Measurements from ENCODE around the gene KCNAB2. TPM values are rescaled to one million over a fixed set of nuclear protein-coding genes. Genes with fewer than 3 reads are reported as not detected.

Gene KCNAB2
- total and polyA plus RNA-seq, 2 donors (not counting 1 experiment from before 2014, with no cell fraction given): 90.7 to 143 TPM

DNA sequence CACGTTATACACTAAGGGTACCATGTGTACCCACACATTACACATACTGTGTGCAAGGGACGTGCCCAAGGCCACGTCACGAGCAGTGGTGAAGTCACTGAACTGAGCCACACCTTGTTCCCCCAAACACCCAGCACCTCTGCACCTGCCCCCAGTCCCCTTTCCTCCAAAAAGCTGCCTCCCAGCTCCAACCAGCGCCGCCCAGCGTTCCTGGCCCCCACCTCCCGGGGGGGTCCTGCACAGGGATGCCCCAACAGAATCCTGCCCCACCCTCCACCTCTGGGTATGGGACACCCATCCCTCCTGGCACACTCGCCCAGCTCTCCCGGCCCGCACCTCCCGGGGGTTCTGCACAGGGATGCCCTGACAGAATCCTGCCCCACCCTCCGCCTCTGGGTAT, 80.3 kb downstream of the KCNAB2 start:
- H3K9ac ChIP-seq (ENCODE audit: low read length): no peak overlapping the region
- Mint-ChIP-seq H3K27ac (no peak overlapping the region), H3K4me1 (peaks cover 3% of the 10 kb centered on the region), H3K4me3 (no peak overlapping the region), H3K9me3 (ENCODE audit: insufficient read depth) (no peaks in the 10 kb centered on the region), H3K27me3 (peaks cover 10% of the 10 kb centered on the region)
- CTCF ChIA-PET: no interaction called here
- no peaks in the 10 kb centered on the region for H3K36me3 ChIP-seq (replicated peaks in 1 of 2; ENCODE audit: control extremely low read depth in 1 of 2, control insufficient read depth in 1 of 2, extremely low read depth in 1 of 2, insufficient read depth in 2 of 2, low read length in 1 of 2)
- H3K4me1 ChIP-seq (ENCODE audit: control insufficient read depth in 2 of 2, insufficient read depth in 2 of 2, low read length in 2 of 2): no peaks in the 10 kb centered on the region
- no peaks in the 10 kb centered on the region for H3K79me2 ChIP-seq (ENCODE audit: control insufficient read depth, insufficient read depth, low read length)
- no peak overlapping the region for H2AFZ ChIP-seq (ENCODE audit: insufficient read depth, low read depth, low read length, poor library complexity, severe bottlenecking)
- TF ChIP-seq EZH2 (IDR thresholded peaks at IDR 0.05; ENCODE audit: borderline replicate concordance, insufficient read depth, low read depth, low read length, poor library complexity, severe bottlenecking) (no peak), CTCF (IDR thresholded peaks at IDR 0.05) (no peak)
- DNase-seq (no peak), ATAC-seq (ENCODE audit: low read depth) (no peak)
- 83% methylated on average over 10 of the region's 13 CpGs for WGBS (ENCODE audit: insufficient coverage)
- H4K20me1 ChIP-seq (ENCODE audit: control insufficient read depth, insufficient read depth, low read length, poor library complexity, severe bottlenecking): no peaks in the 10 kb centered on the region
- H3K4me3 ChIP-seq (ENCODE audit: control extremely low read depth in 1 of 5, extremely low read depth in 1 of 5, insufficient read depth in 1 of 5, low read depth in 2 of 5, low read length in 4 of 5): no peak overlapping the region
- intact Hi-C loops (cut with micrococcal nuclease): no loop called here
- no peak overlapping the region for H3K27ac ChIP-seq (ENCODE audit: low read length in 2 of 2)
- peaks cover 0 to 11% (median 0%) of the 10 kb centered on the region in 3 donors for H3K9me3 ChIP-seq (ENCODE audit: control extremely low read depth in 1 of 3, control insufficient read depth in 2 of 3, insufficient read depth in 1 of 3, low read length in 2 of 3)
- H3K4me2 ChIP-seq (replicated peaks; ENCODE audit: low read depth, low read length, poor library complexity, severe bottlenecking): no peak overlapping the region
- peaks cover 0 to 8% (median 0%) of the 10 kb centered on the region in 4 experiments for H3K27me3 ChIP-seq (replicated peaks in 1 of 4; ENCODE audit: control extremely low read depth in 1 of 4, control insufficient read depth in 3 of 4, insufficient read depth in 4 of 4, low read length in 3 of 4)
- POLR2A ChIA-PET: no interaction called here

DNA sequence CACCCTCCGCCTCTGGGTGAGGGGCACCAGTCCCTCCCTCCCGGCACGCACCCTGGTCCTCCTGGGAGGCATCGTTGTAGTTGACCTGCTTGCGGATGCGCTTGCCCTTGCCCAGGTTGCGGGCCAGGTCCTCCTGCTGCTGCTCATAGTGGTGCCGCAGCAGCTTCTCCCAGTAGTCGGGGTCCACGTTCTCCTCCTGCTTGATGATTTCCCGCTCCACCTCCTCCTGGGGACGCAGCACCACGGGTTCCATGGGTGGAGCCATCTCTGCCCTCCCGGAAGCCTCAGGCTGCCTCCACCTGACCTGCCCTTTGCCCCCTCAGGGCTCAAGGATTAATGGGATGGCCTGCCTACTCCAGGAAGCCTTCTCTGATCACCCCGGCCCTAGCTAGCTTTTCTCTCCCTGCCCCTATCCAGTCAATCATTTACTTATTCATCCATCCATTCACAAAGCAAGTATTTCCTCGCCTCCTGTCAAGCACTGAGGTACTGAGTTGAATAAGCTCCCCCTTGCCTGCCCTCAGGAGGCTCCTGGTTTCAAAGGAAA, 80.9 kb downstream of the KCNAB2 start:
- intact Hi-C loops (cut with micrococcal nuclease): no loop called here
- H3K4me3 ChIP-seq (ENCODE audit: control extremely low read depth in 1 of 5, extremely low read depth in 1 of 5, insufficient read depth in 1 of 5, low read depth in 2 of 5, low read length in 4 of 5): no peak overlapping the region
- H3K9me3 Mint-ChIP-seq (ENCODE audit: insufficient read depth): no peaks in the 10 kb centered on the region
- H3K4me1 ChIP-seq (ENCODE audit: control insufficient read depth in 2 of 2, insufficient read depth in 2 of 2, low read length in 2 of 2): no peaks in the 10 kb centered on the region
- peaks cover 10% of the 10 kb centered on the region for H3K27me3 Mint-ChIP-seq
- 92% methylated on average over 16 of the region's 16 CpGs for WGBS (ENCODE audit: insufficient coverage)
- peaks cover 3% of the 10 kb centered on the region for H3K4me1 Mint-ChIP-seq
- H3K27ac ChIP-seq (ENCODE audit: low read length in 2 of 2): no peak overlapping the region
- H4K20me1 ChIP-seq (ENCODE audit: control insufficient read depth, insufficient read depth, low read length, poor library complexity, severe bottlenecking): no peaks in the 10 kb centered on the region
- DNase-seq (no peak), ATAC-seq (ENCODE audit: low read depth) (no peak)
- ChIA-PET POLR2A (no interaction called here), CTCF (no interaction called here)
- peaks cover 0 to 14% (median 0%) of the 10 kb centered on the region in 3 donors for H3K9me3 ChIP-seq (ENCODE audit: control extremely low read depth in 1 of 3, control insufficient read depth in 2 of 3, insufficient read depth in 1 of 3, low read length in 2 of 3)
- TF ChIP-seq EZH2 (IDR thresholded peaks at IDR 0.05; ENCODE audit: borderline replicate concordance, insufficient read depth, low read depth, low read length, poor library complexity, severe bottlenecking) (no peak), CTCF (IDR thresholded peaks at IDR 0.05) (no peak)
- H3K27ac Mint-ChIP-seq: no peak overlapping the region
- H2AFZ ChIP-seq (ENCODE audit: insufficient read depth, low read depth, low read length, poor library complexity, severe bottlenecking): no peak overlapping the region
- peaks cover 0 to 8% (median 0%) of the 10 kb centered on the region in 4 experiments for H3K27me3 ChIP-seq (replicated peaks in 1 of 4; ENCODE audit: control extremely low read depth in 1 of 4, control insufficient read depth in 3 of 4, insufficient read depth in 4 of 4, low read length in 3 of 4)
- H3K4me2 ChIP-seq (replicated peaks; ENCODE audit: low read depth, low read length, poor library complexity, severe bottlenecking): no peak overlapping the region
- no peak overlapping the region for H3K4me3 Mint-ChIP-seq
- no peaks in the 10 kb centered on the region for H3K79me2 ChIP-seq (ENCODE audit: control insufficient read depth, insufficient read depth, low read length)
- no peak overlapping the region for H3K9ac ChIP-seq (ENCODE audit: low read length)
- no peaks in the 10 kb centered on the region for H3K36me3 ChIP-seq (replicated peaks in 1 of 2; ENCODE audit: control extremely low read depth in 1 of 2, control insufficient read depth in 1 of 2, extremely low read depth in 1 of 2, insufficient read depth in 2 of 2, low read length in 1 of 2)
